Measurements from ENCODE around the gene PLA2R1.

The PLA2R1 gene

GRCh38 chr2:160104115-160104514 lies 41.7 kb upstream of the PLA2R1 start:
- peak in 1 of 2 donors; percentile 13 for DNase-seq (ENCODE audit: low read depth in 2 of 2)
- TF ChIP-seq, protein P1, sequence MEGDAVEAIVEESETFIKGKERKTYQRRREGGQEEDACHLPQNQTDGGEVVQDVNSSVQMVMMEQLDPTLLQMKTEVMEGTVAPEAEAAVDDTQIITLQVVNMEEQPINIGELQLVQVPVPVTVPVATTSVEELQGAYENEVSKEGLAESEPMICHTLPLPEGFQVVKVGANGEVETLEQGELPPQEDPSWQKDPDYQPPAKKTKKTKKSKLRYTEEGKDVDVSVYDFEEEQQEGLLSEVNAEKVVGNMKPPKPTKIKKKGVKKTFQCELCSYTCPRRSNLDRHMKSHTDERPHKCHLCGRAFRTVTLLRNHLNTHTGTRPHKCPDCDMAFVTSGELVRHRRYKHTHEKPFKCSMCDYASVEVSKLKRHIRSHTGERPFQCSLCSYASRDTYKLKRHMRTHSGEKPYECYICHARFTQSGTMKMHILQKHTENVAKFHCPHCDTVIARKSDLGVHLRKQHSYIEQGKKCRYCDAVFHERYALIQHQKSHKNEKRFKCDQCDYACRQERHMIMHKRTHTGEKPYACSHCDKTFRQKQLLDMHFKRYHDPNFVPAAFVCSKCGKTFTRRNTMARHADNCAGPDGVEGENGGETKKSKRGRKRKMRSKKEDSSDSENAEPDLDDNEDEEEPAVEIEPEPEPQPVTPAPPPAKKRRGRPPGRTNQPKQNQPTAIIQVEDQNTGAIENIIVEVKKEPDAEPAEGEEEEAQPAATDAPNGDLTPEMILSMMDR (IDR thresholded peaks at IDR 0.05; ENCODE audit: low read depth, low read length), result no peak
- no peak overlapping the region for H3K4me3 ChIP-seq (replicated peaks in 1 of 2; ENCODE audit: low read depth in 2 of 2, low read length in 2 of 2)

- DNase-seq (ENCODE audit: low read depth in 2 of 2), result no peak
- TF ChIP-seq, protein P1 (IDR thresholded peaks at IDR 0.05; ENCODE audit: low read depth, low read length), result no peak
- no peak overlapping the region for H3K4me3 ChIP-seq (replicated peaks in 1 of 2; ENCODE audit: low read depth in 2 of 2, low read length in 2 of 2)
Measured at GRCh38 chr2:160097326-160097725, 34.9 kb upstream of the PLA2R1 start.

DNA sequence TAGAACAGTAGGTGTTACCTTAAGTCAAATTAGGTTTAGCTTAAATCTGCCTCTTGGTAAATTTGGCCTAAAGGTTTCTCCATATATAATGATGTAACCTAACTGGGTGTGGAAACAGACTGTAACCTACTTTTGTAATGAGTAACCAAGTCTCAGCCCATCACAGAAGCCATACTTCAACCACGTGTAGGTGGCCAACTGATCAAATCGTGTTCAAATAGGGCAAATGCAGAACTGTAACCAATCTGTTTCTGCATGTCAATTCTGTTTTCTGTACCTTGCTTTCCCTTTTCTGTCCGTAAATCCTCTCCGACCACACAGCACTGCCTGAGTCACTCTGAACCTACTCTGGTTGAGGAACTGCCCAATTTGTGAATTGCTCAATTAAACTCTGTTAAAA lies 34.0 kb upstream of the PLA2R1 start:
- H3K4me3 ChIP-seq (replicated peaks in 1 of 2; ENCODE audit: low read depth in 2 of 2, low read length in 2 of 2), result no peak overlapping the region
- peak in 1 of 2 donors; percentile 31 for DNase-seq (ENCODE audit: low read depth in 2 of 2)
- TF ChIP-seq, protein P1 (IDR thresholded peaks at IDR 0.05; ENCODE audit: low read depth, low read length), result no peak

- TF ChIP-seq, protein P1 (IDR thresholded peaks at IDR 0.05; ENCODE audit: low read depth, low read length), result no peak
- H3K4me3 ChIP-seq (replicated peaks in 1 of 2; ENCODE audit: low read depth in 2 of 2, low read length in 2 of 2), result no peak overlapping the region
- no peak for DNase-seq (ENCODE audit: low read depth in 2 of 2)
Measured at GRCh38 chr2:160092445-160092844, 30.0 kb upstream of the PLA2R1 start.

- DNase-seq (ENCODE audit: low read depth in 2 of 2), result peak; percentile 47 to 65
- TF ChIP-seq, protein P1 (IDR thresholded peaks at IDR 0.05; ENCODE audit: low read depth, low read length), result no peak
- no peak overlapping the region for H3K4me3 ChIP-seq (replicated peaks in 1 of 2; ENCODE audit: low read depth in 2 of 2, low read length in 2 of 2)
Measured at GRCh38 chr2:160091381-160091780, 29.0 kb upstream of the PLA2R1 start.

- no peak overlapping the region for H3K4me3 ChIP-seq (replicated peaks in 1 of 2; ENCODE audit: low read depth in 2 of 2, low read length in 2 of 2)
- DNase-seq (ENCODE audit: low read depth in 2 of 2), result peak; percentile 43 to 68
- TF ChIP-seq, protein P1 (IDR thresholded peaks at IDR 0.05; ENCODE audit: low read depth, low read length), result peak; percentile 30
Measured at GRCh38 chr2:160087854-160088745, 25.7 kb upstream of the PLA2R1 start.

All from cardiac fibroblast (primary cell).